GM12891 (cell line): ENCODE data around the gene VWF.

Source experiments
- DNase-seq: peaks from one replicate; pipeline ENCODE4 v3.0.0; 2011; ENCODE audit warnings: low spot score; ENCODE audit not compliant: insufficient read length
- FAIRE-seq: peaks from 2 replicates; lab custom pipeline; 2011; peaks lifted over from hg19 to GRCh38; lab: Jason Lieb, UNC
- PAX5 ChIP-seq: IDR thresholded peaks from 2 replicates; pipeline ENCODE4 v1.6.1; 2011; ENCODE audit warnings: low read length, moderate library complexity, mild to moderate bottlenecking; ENCODE audit not compliant: insufficient read depth, severe bottlenecking
- POLR2A ChIP-seq: IDR thresholded peaks from 2 replicates; pipeline ENCODE4 v1.6.1; 2011; ENCODE audit warnings: low read depth, low read length, control low read depth
- POLR2AphosphoS5 ChIP-seq: IDR thresholded peaks from 2 replicates; pipeline ENCODE4 v1.6.1; 2011; ENCODE audit warnings: low read depth, low read length, control low read depth
- POU2F2 ChIP-seq: IDR thresholded peaks from 2 replicates; pipeline ENCODE4 v1.6.1; 2011; ENCODE audit warnings: low read depth, mild to moderate bottlenecking, control low read depth, low read length, moderate library complexity
- SPI1 ChIP-seq: IDR thresholded peaks from 2 replicates; pipeline ENCODE4 v1.6.1; 2011; ENCODE audit warnings: low read depth, low read length, control low read depth
- TAF1 ChIP-seq: IDR thresholded peaks from 2 replicates; pipeline ENCODE4 v1.6.1; 2011; ENCODE audit warnings: low read depth, low read length, control low read depth

The VWF gene

GRCh38 chr12:5923043-5923605, 201.3 kb downstream of the VWF start:
- DNase-seq (no peak), FAIRE-seq (peak; percentile 90)
- TF ChIP-seq TAF1 (no peak), PAX5 (no peak), POLR2AphosphoS5 (no peak), POLR2A (no peak), SPI1 (no peak), POU2F2 (no peak)

GRCh38 chr12:5921966-5922899, 202.2 kb downstream of the VWF start:
- FAIRE-seq (no peak), DNase-seq (no peak)
- no peak for TF ChIP-seq TAF1
- TF ChIP-seq SPI1 = no peak
- TF ChIP-seq POLR2AphosphoS5 = no peak
- no peak for TF ChIP-seq POLR2A
- TF ChIP-seq POU2F2 = no peak
- TF ChIP-seq PAX5 = no peak

GRCh38 chr12:5921027-5921909, 203.2 kb downstream of the VWF start:
- TF ChIP-seq PAX5 = no peak
- TF ChIP-seq POLR2A = no peak
- no peak for TF ChIP-seq POU2F2
- no peak for TF ChIP-seq SPI1
- no peak for TF ChIP-seq POLR2AphosphoS5
- no peak for TF ChIP-seq TAF1
- FAIRE-seq = no peak
- DNase-seq = no peak

GRCh38 chr12:5916785-5917290, 207.6 kb downstream of the VWF start:
- no peak for DNase-seq
- no peak for FAIRE-seq
- TF ChIP-seq SPI1 (no peak), POLR2A (no peak), TAF1 (no peak), POU2F2 (no peak), POLR2AphosphoS5 (no peak), PAX5 (no peak)

- FAIRE-seq = no peak
These were observed 209.0 kb downstream of the VWF start for GRCh38 chr12:5915511-5915910.

GRCh38 chr12:5914387-5915149, 209.9 kb downstream of the VWF start:
- DNase-seq (no peak), FAIRE-seq (no peak)
- TF ChIP-seq SPI1 (no peak), PAX5 (no peak), POU2F2 (no peak), POLR2AphosphoS5 (no peak), TAF1 (no peak)

More at GRCh38 chr12:5915511-5915910, 209.0 kb downstream of the VWF start:
- no peak for TF ChIP-seq PAX5
- no peak for DNase-seq

- DNase-seq (no peak), FAIRE-seq (no peak)
- no peak for TF ChIP-seq POU2F2
- no peak for TF ChIP-seq PAX5
- no peak for TF ChIP-seq TAF1
- no peak for TF ChIP-seq SPI1
- no peak for TF ChIP-seq POLR2AphosphoS5
- no peak for TF ChIP-seq POLR2A
These were observed 211.1 kb downstream of the VWF start for GRCh38 chr12:5913387-5913786.

- TF ChIP-seq POLR2AphosphoS5 (no peak), POLR2A (no peak), POU2F2 (no peak), TAF1 (no peak), SPI1 (no peak), PAX5 (no peak)
- DNase-seq = no peak
- no peak for FAIRE-seq
These were observed 211.8 kb downstream of the VWF start for GRCh38 chr12:5912437-5913334.
